Activated T-cell treated with anti-CD3 and anti-CD28 coated beads, Interleukin-2, amount 50 U/mL, for 72 hours (primary cell): ENCODE results near the gene TMEM164. TPM values are rescaled to one million over a fixed set of nuclear protein-coding genes. Genes with fewer than 3 reads are reported as not detected.

Source experiments
- ATAC-seq, 2 donors: fragments of 150-1000 bp; cut with Tn5 transposase; replicated peaks in 1 of 2; 2 replicates each; pipeline ENCODE4 v1.10.0; 2021; ENCODE audit warnings: moderate library complexity in 2 of 2, mild to moderate bottlenecking in 1 of 2
- DNase-seq, 2 donors: peaks; one replicate each; pipeline ENCODE4 v3.0.0; 2021 to 2022; ENCODE audit warnings: mixed read lengths in 1 of 2
- H3K27ac Mint-ChIP-seq: one replicate; pipeline ENCODE4 v1.8.0; 2022; ENCODE audit warnings: mild to moderate bottlenecking, moderate library complexity, mixed read lengths
- H3K27me3 Mint-ChIP-seq: one replicate; pipeline ENCODE4 v1.8.0; 2022; ENCODE audit warnings: low read depth, mixed read lengths
- H3K36me3 Mint-ChIP-seq, 2 donors: one replicate each; pipeline ENCODE4 v1.8.0; 2022; ENCODE audit warnings: mixed read lengths in 2 of 2, mild to moderate bottlenecking in 1 of 2; ENCODE audit not compliant: insufficient read depth in 2 of 2
- H3K4me1 Mint-ChIP-seq: one replicate; pipeline ENCODE4 v1.8.0; 2022; ENCODE audit warnings: low read depth, mixed read lengths
- H3K4me3 Mint-ChIP-seq, 2 donors: one replicate each; pipeline ENCODE4 v1.8.0; 2022; ENCODE audit warnings: mild to moderate bottlenecking in 2 of 2, mixed read lengths in 2 of 2, moderate library complexity in 2 of 2
- H3K9me3 Mint-ChIP-seq, 2 donors: one replicate each; pipeline ENCODE4 v1.8.0; 2022; ENCODE audit warnings: mixed read lengths in 2 of 2
- total RNA-seq, 2 donors: library from RNA; stranded (reverse); gene quantifications; one replicate each; pipeline ENCODE4 v1.2.3, GENCODE V29; 2022

The TMEM164 gene
- total RNA-seq, 2 donors from 2014 or later: 15.0 to 19.5 TPM

DNA sequence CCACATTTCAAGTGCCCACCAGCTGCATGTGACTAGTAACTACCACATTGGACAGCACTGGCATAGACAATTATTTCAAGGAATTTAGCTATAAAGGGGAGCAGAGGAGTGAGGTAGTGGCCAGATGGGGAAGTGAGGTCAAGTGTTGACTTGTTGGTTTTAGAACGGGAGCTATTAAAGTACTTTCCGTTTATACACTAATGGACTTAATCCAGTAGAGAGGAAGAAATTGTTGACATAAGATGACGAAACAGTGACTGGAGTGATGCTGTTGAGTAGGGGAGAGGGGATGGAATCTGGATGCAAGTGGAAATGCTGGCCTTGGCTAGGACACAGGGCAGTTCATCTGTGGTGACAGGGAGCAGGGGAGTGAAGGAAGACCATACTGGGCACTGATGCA is 160.6 kb downstream of the TMEM164 start:
- Mint-ChIP-seq H3K4me1 (peaks cover 10% of the 10 kb centered on the region), H3K27ac (no peak overlapping the region), H3K27me3 (peaks cover 9% of the 10 kb centered on the region), H3K36me3 (no peaks in the 10 kb centered on the region), H3K9me3 (no peaks in the 10 kb centered on the region), H3K4me3 (no peak overlapping the region)
- ATAC-seq (no peak), DNase-seq (no peak)

GRCh38 chrX:110167952-110168451 is 165.1 kb downstream of the TMEM164 start:
- Mint-ChIP-seq H3K27ac (no peak overlapping the region), H3K4me3 (no peak overlapping the region), H3K9me3 (no peaks in the 10 kb centered on the region), H3K27me3 (no peaks in the 10 kb centered on the region), H3K36me3 (peaks cover 0 to 1% of the 10 kb centered on the region in 2 donors), H3K4me1 (peaks cover 4% of the 10 kb centered on the region)
- ATAC-seq (peak; percentile 43 to 65), DNase-seq (peak; percentile 56 to 61)

- DNase-seq (no peak), ATAC-seq (no peak)
- Mint-ChIP-seq H3K4me3 (no peak overlapping the region), H3K27ac (no peak overlapping the region), H3K36me3 (peaks cover 0 to 1% of the 10 kb centered on the region in 2 donors), H3K27me3 (no peaks in the 10 kb centered on the region), H3K4me1 (peaks cover 4% of the 10 kb centered on the region), H3K9me3 (no peaks in the 10 kb centered on the region)
Measured at GRCh38 chrX:110168585-110168984, 165.7 kb downstream of the TMEM164 start.

- Mint-ChIP-seq H3K27ac (no peak overlapping the region), H3K4me3 (no peak overlapping the region), H3K4me1 (peaks cover 4% of the 10 kb centered on the region), H3K36me3 (peaks cover 0 to 1% of the 10 kb centered on the region in 2 donors), H3K27me3 (no peaks in the 10 kb centered on the region), H3K9me3 (no peaks in the 10 kb centered on the region)
- no peak for DNase-seq
- ATAC-seq: no peak
Measured at GRCh38 chrX:110170029-110170428, 167.1 kb downstream of the TMEM164 start.

DNA sequence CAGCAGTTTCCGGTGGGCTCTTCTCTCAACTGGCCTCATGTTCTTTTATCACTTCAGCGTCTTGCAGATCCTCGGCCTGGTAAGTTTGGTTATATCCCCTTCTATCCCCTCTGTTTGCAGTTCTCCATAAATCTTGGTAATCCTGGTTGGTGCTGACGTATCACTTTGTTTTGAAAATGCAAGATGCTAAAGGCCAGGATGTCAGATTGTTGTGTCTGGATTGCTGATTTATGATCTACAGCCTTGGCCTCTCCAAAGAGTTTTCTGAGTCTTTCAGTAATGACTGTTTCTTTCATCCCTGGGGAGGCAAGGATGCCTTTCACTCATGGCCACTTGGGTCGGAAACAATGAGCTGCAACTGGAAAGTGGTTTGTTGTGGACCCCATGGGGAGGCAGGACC is 168.5 kb downstream of the TMEM164 start:
- H3K9me3 Mint-ChIP-seq: no peaks in the 10 kb centered on the region
- no peak overlapping the region for H3K4me3 Mint-ChIP-seq
- ATAC-seq (no peak), DNase-seq (no peak)
- H3K36me3 Mint-ChIP-seq: peaks cover 0 to 1% of the 10 kb centered on the region in 2 donors
- H3K27ac Mint-ChIP-seq: no peak overlapping the region
- peaks cover 4% of the 10 kb centered on the region for H3K4me1 Mint-ChIP-seq
- no peaks in the 10 kb centered on the region for H3K27me3 Mint-ChIP-seq

GRCh38 chrX:110172215-110172614 is 169.3 kb downstream of the TMEM164 start:
- ATAC-seq (no peak), DNase-seq (no peak)
- no peaks in the 10 kb centered on the region for H3K9me3 Mint-ChIP-seq
- H3K27me3 Mint-ChIP-seq: no peaks in the 10 kb centered on the region
- no peak overlapping the region for H3K27ac Mint-ChIP-seq
- H3K4me3 Mint-ChIP-seq: no peak overlapping the region
- H3K36me3 Mint-ChIP-seq: peaks cover 0 to 1% of the 10 kb centered on the region in 2 donors
- H3K4me1 Mint-ChIP-seq: peaks cover 4% of the 10 kb centered on the region

DNA sequence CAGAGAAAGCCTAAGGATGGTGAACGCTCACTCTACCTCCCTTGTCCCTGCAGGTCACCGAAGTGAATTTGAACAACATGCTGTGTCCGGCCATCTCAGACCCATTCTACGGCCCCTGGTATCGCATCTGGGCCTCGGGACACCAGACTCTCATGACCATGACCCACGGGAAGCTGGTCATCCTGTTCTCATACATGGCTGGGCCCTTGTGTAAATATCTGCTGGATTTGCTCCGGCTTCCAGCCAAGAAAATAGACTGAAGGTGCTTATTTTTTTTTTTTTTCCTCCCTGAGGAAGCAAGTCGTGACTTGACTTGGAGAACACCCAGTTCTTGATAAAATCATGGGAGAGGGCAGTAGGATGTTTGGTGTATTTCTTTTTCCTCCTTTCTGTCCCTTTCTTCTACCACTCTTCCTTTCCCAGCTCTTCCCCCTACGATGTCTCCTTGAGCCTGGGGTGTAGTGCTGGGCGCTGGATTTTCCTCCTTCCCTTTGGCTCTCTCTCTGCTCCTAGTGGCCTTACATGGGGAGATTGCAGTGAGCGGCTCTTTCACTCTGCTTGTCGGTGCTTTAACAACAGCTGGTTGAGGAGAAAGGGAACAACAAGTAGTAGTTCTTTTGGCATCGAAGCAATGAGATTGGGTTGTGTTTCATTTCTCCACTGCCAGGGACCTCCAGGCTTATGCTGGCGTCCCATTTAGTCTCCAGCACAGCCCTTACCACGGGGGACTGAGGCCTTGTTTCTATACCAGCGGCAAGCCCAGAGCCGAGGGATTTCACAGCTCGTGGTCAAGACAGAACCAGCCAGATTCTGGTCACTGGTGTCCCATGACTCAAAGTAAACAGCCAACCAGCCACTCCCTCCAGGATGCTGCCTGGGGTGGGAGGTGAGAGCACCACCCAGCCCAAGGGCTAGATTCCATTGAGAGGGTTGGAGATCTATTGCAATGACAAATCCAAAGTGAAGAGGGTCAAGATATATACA is 170.6 kb downstream of the TMEM164 start:
- ATAC-seq (no peak), DNase-seq (no peak)
- peaks cover 4% of the 10 kb centered on the region for H3K4me1 Mint-ChIP-seq
- H3K27me3 Mint-ChIP-seq: no peaks in the 10 kb centered on the region
- H3K9me3 Mint-ChIP-seq: no peaks in the 10 kb centered on the region
- H3K4me3 Mint-ChIP-seq: no peak overlapping the region
- no peak overlapping the region for H3K27ac Mint-ChIP-seq
- peaks cover 0 to 1% of the 10 kb centered on the region in 2 donors for H3K36me3 Mint-ChIP-seq

- Mint-ChIP-seq H3K27ac (no peak overlapping the region), H3K27me3 (peaks cover 9% of the 10 kb centered on the region), H3K9me3 (no peaks in the 10 kb centered on the region), H3K4me3 (no peak overlapping the region), H3K36me3 (peaks cover 0 to 1% of the 10 kb centered on the region in 2 donors), H3K4me1 (no peaks in the 10 kb centered on the region)
- no peak for DNase-seq
- no peak for ATAC-seq
Measured at GRCh38 chrX:110175146-110175545, 172.2 kb downstream of the TMEM164 start.

DNA sequence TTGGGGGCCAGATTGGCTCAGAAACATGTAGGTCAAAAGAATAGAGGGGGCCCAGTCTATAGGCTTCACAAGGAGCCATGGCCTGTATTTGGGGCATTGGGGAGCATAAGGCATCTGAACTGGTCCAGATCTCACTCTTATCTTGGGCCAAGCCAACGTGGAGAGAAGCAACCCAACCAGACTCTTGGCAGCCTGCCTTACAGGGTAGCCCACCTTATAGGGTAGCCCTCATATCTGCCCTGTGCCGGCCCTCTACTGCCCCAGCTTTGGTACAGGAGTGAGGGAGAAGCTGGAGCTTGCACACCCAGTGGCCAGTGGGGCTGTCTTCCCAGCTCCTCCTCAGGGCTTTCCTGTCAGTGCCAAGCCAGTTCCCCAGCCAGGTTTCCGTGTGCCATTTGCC is 172.8 kb downstream of the TMEM164 start:
- Mint-ChIP-seq H3K27ac (no peak overlapping the region), H3K9me3 (no peaks in the 10 kb centered on the region)
- ATAC-seq: no peak

GRCh38 chrX:110178179-110178865 is 175.4 kb downstream of the TMEM164 start:
- DNase-seq (no peak), ATAC-seq (no peak)
- H3K36me3 Mint-ChIP-seq: no peaks in the 10 kb centered on the region
- H3K27ac Mint-ChIP-seq: no peak overlapping the region
- H3K9me3 Mint-ChIP-seq: no peaks in the 10 kb centered on the region
- peaks cover 9% of the 10 kb centered on the region for H3K27me3 Mint-ChIP-seq
- H3K4me3 Mint-ChIP-seq: no peak overlapping the region
- peaks cover 12% of the 10 kb centered on the region for H3K4me1 Mint-ChIP-seq

More for the DNA sequence above, 172.8 kb downstream of the TMEM164 start:
- Mint-ChIP-seq H3K4me3 (no peak overlapping the region), H3K4me1 (no peaks in the 10 kb centered on the region), H3K27me3 (peaks cover 9% of the 10 kb centered on the region), H3K36me3 (peaks cover 0 to 1% of the 10 kb centered on the region in 2 donors)
- DNase-seq: no peak

DNA sequence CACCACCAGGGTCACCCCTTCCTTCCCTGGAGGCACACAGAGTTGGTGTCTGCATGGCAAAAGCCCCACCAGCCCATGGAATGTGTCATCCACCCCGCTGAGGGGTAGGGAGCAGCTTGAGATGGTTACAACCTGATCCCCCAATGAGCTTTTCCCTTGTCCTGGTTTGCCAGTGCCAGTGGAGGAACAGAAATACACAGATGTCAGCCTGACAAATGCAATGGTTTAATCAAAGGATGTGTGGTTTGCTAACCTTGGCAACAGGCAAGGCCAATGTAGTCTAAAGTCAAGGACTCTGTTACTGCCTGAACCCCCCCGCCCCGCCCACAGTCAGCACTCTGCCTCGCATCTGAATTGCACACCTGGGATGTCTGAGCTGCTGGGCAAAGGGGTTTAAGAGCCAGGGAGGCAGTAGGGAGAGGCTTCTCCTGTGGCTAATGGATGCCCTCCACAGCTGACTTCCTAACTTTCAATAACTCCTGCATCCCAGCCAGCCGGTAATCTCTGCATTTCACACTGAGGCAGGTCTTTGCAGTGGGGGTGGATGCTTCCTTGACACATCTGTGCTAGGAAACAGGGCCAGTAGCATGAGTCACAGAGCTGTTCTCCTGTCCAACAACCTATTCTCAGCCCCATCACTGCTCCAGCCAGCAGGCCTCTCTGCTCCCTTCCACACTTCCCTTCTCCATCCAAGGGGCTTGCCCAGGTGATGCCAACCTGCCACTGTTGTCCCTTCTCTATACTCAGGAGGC is 177.4 kb downstream of the TMEM164 start:
- H3K4me1 Mint-ChIP-seq: peaks cover 12% of the 10 kb centered on the region
- H3K9me3 Mint-ChIP-seq: peaks cover 0 to 2% of the 10 kb centered on the region in 2 donors
- H3K27me3 Mint-ChIP-seq: peaks cover 9% of the 10 kb centered on the region
- ATAC-seq: no peak
- no peak for DNase-seq
- no peak overlapping the region for H3K4me3 Mint-ChIP-seq
- peaks cover 1 to 2% of the 10 kb centered on the region in 2 donors for H3K36me3 Mint-ChIP-seq
- no peak overlapping the region for H3K27ac Mint-ChIP-seq

GRCh38 chrX:110180928-110181310 is 178.0 kb downstream of the TMEM164 start:
- no peak for DNase-seq
- peaks cover 1 to 2% of the 10 kb centered on the region in 2 donors for H3K36me3 Mint-ChIP-seq
- peaks cover 0 to 2% of the 10 kb centered on the region in 2 donors for H3K9me3 Mint-ChIP-seq
- no peak overlapping the region for H3K27ac Mint-ChIP-seq
- H3K4me3 Mint-ChIP-seq: no peak overlapping the region
- H3K4me1 Mint-ChIP-seq: peaks cover 12% of the 10 kb centered on the region
- ATAC-seq: no peak
- H3K27me3 Mint-ChIP-seq: peaks cover 9% of the 10 kb centered on the region
